A549 treated with AZD9567 at 1 μM for 4 hours (cell line): ENCODE measurements around the gene KLHDC8A. TPM values are rescaled to one million over a fixed set of nuclear protein-coding genes. Genes with fewer than 3 reads are reported as not detected.

Source experiments
- total RNA-seq: library from RNA; stranded (reverse); fragments of 200-300 nt; extraction: Qiagen RNA extraction; gene quantifications from 5 replicates; pipeline ENCODE4 v1.2.3, GENCODE V29; 2022; ENCODE audit not compliant: insufficient read depth

The KLHDC8A gene, protein sequence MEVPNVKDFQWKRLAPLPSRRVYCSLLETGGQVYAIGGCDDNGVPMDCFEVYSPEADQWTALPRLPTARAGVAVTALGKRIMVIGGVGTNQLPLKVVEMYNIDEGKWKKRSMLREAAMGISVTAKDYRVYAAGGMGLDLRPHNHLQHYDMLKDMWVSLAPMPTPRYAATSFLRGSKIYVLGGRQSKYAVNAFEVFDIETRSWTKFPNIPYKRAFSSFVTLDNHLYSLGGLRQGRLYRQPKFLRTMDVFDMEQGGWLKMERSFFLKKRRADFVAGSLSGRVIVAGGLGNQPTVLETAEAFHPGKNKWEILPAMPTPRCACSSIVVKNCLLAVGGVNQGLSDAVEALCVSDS
- total RNA-seq = 0.44 to 0.63 TPM (median 0.47 TPM) in 4 of 5 replicates, not detected in the other

DNA sequence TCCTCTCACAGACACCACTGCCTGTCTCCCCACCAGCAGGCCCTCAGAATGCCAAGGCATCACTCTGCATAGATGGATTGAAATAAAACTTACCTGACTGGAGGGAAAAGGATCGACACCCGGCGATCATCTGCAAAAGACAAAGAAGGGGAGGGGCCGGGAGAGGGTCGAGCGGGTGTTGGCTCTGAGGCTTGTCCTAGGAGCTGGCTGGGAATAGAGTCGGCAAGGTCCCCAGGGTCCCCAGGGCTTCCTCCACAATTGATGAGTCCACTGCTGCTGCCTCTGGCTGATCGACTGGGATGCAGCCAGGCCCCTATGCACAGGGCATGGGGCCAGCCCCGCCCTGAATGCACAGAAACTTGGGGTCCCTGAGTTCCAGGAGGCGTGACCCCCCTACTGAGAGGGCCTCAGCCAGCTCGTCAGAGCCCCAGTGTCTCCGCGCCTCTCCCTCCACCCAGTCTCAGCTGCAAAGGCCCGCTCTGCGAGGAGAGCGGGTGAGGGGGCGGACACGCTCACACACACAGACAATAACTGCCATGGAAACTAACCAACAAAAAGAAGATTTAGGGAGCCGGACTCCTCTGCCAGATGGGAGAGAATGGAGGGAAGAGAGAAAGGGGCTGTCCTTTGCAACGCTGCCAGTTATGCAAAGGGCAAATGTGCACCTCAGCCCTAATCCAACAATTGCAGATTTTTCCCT, at the start of gene KLHDC8A:
Gene KLHDC8A, minus strand, starts transcription at position 483 of the 700 bp plus-strand sequence. CDS start 13,318 bp downstream, outside the sequence.

GRCh38 chr1:205321162-205321958, 35.4 kb downstream of the KLHDC8A start, which contains the start of gene NUAK2:
Gene NUAK2, minus strand, starts transcription at chr1:205321745. Its CDS starts 117 bp downstream, at chr1:205321628.

Other genes starting within 250 kb of the KLHDC8A start
- 11.8 to 17.4 TPM (median 12.6 TPM) in 5 replicates for gene RBBP5, start 234.9 kb downstream of the KLHDC8A start, total RNA-seq
- gene DSTYK, start 145.2 kb downstream of the KLHDC8A start, total RNA-seq = 7.4 to 8.8 TPM (median 8.5 TPM) in 5 replicates
- 1.7 to 6.0 TPM (median 1.8 TPM) in 5 replicates for gene TMCC2, start 129.0 kb downstream of the KLHDC8A start, total RNA-seq
- gene NUAK2, start 35.2 kb downstream of the KLHDC8A start, total RNA-seq = 25.5 to 30.2 TPM (median 27.3 TPM) in 5 replicates
- gene LEMD1, start 65.1 kb upstream of the KLHDC8A start, total RNA-seq = not detected in 5 replicates
- not detected in 5 replicates for gene BLACAT1, start 99.1 kb upstream of the KLHDC8A start, total RNA-seq
- 0.92 to 1.2 TPM (median 1.1 TPM) in 4 of 5 replicates, not detected in the other for gene CDK18, start 147.7 kb upstream of the KLHDC8A start, total RNA-seq